ENCODE data around the gene SSU72.
"Not testable (repeated sequence)": the region's sequence is repeated elsewhere in the genome, so short reads cannot be mapped to it uniquely, and the experiment has no call there.

SSU72 gene

GRCh38 chr1:1536938-1537546, 37.6 kb downstream of the SSU72 start:
- no peak overlapping the region for H3K27ac ChIP-seq (ENCODE audit: low read depth in 2 of 2, low read length in 2 of 2)
- H3K36me3 ChIP-seq (ENCODE audit: control insufficient read depth in 2 of 2, insufficient read depth in 2 of 2, low read length in 2 of 2): peaks cover 5 to 10% of the 10 kb centered on the region in 2 donors
- no peak overlapping the region for H3K9ac ChIP-seq (ENCODE audit: low read depth in 1 of 2, low read length in 2 of 2)
- H3K9me3 ChIP-seq (ENCODE audit: control insufficient read depth in 2 of 2, low read length in 2 of 2): no peaks in the 10 kb centered on the region
- no peaks in the 10 kb centered on the region for H3K27me3 ChIP-seq (ENCODE audit: control insufficient read depth in 2 of 2, insufficient read depth in 2 of 2, low read length in 2 of 2)
- H3K4me3 ChIP-seq (ENCODE audit: low read length in 2 of 2): no peak overlapping the region
- H3K4me1 ChIP-seq (ENCODE audit: control insufficient read depth in 2 of 2, insufficient read depth in 2 of 2, low read length in 2 of 2): peaks cover 0 to 4% of the 10 kb centered on the region in 2 donors

- Histone ChIP-seq H3K9me3 (ENCODE audit: control insufficient read depth in 2 of 2, low read length in 2 of 2) (no peaks in the 10 kb centered on the region), H3K27me3 (ENCODE audit: control insufficient read depth in 2 of 2, insufficient read depth in 2 of 2, low read length in 2 of 2) (no peaks in the 10 kb centered on the region), H3K36me3 (ENCODE audit: control insufficient read depth in 2 of 2, insufficient read depth in 2 of 2, low read length in 2 of 2) (peaks cover 0 to 4% of the 10 kb centered on the region in 2 donors), H3K4me1 (ENCODE audit: control insufficient read depth in 2 of 2, insufficient read depth in 2 of 2, low read length in 2 of 2) (peaks cover 0 to 4% of the 10 kb centered on the region in 2 donors), H3K4me3 (ENCODE audit: low read length in 2 of 2) (no peak overlapping the region), H3K9ac (ENCODE audit: low read depth in 1 of 2, low read length in 2 of 2) (no peak overlapping the region), H3K27ac (ENCODE audit: low read depth in 2 of 2, low read length in 2 of 2) (no peak overlapping the region)
Observed at GRCh38 chr1:1536019-1536937, 38.4 kb downstream of the SSU72 start.

GRCh38 chr1:1535201-1536018, 39.3 kb downstream of the SSU72 start:
- Histone ChIP-seq H3K9me3 (ENCODE audit: control insufficient read depth in 2 of 2, low read length in 2 of 2) (no peaks in the 10 kb centered on the region), H3K9ac (ENCODE audit: low read depth in 1 of 2, low read length in 2 of 2) (no peak overlapping the region), H3K36me3 (ENCODE audit: control insufficient read depth in 2 of 2, insufficient read depth in 2 of 2, low read length in 2 of 2) (no peaks in the 10 kb centered on the region), H3K4me3 (ENCODE audit: low read length in 2 of 2) (no peak overlapping the region), H3K27me3 (ENCODE audit: control insufficient read depth in 2 of 2, insufficient read depth in 2 of 2, low read length in 2 of 2) (no peaks in the 10 kb centered on the region), H3K27ac (ENCODE audit: low read depth in 2 of 2, low read length in 2 of 2) (no peak overlapping the region), H3K4me1 (ENCODE audit: control insufficient read depth in 2 of 2, insufficient read depth in 2 of 2, low read length in 2 of 2) (peaks cover 0 to 4% of the 10 kb centered on the region in 2 donors)

GRCh38 chr1:1534401-1535154, 40.1 kb downstream of the SSU72 start:
- H3K4me1 ChIP-seq (ENCODE audit: control insufficient read depth in 2 of 2, insufficient read depth in 2 of 2, low read length in 2 of 2): peaks cover 0 to 4% of the 10 kb centered on the region in 2 donors
- H3K36me3 ChIP-seq (ENCODE audit: control insufficient read depth in 2 of 2, insufficient read depth in 2 of 2, low read length in 2 of 2): peaks cover 0 to 3% of the 10 kb centered on the region in 2 donors
- no peak overlapping the region for H3K9ac ChIP-seq (ENCODE audit: low read depth in 1 of 2, low read length in 2 of 2)
- H3K4me3 ChIP-seq (ENCODE audit: low read length in 2 of 2): no peak overlapping the region
- no peaks in the 10 kb centered on the region for H3K27me3 ChIP-seq (ENCODE audit: control insufficient read depth in 2 of 2, insufficient read depth in 2 of 2, low read length in 2 of 2)
- H3K27ac ChIP-seq (ENCODE audit: low read depth in 2 of 2, low read length in 2 of 2): no peak overlapping the region
- no peaks in the 10 kb centered on the region for H3K9me3 ChIP-seq (ENCODE audit: control insufficient read depth in 2 of 2, low read length in 2 of 2)

GRCh38 chr1:1533894-1534291, 40.8 kb downstream of the SSU72 start:
- not testable (repeated sequence) for H3K4me3 ChIP-seq (ENCODE audit: low read length in 2 of 2); H3K9ac ChIP-seq (ENCODE audit: low read depth in 1 of 2, low read length in 2 of 2); H3K36me3 ChIP-seq (ENCODE audit: control insufficient read depth in 2 of 2, insufficient read depth in 2 of 2, low read length in 2 of 2); H3K9me3 ChIP-seq (ENCODE audit: control insufficient read depth in 2 of 2, low read length in 2 of 2); H3K27ac ChIP-seq (ENCODE audit: low read depth in 2 of 2, low read length in 2 of 2); H3K27me3 ChIP-seq (ENCODE audit: control insufficient read depth in 2 of 2, insufficient read depth in 2 of 2, low read length in 2 of 2); H3K4me1 ChIP-seq (ENCODE audit: control insufficient read depth in 2 of 2, insufficient read depth in 2 of 2, low read length in 2 of 2)

- not testable (repeated sequence) for H3K9me3 ChIP-seq (ENCODE audit: control insufficient read depth in 2 of 2, low read length in 2 of 2); H3K4me3 ChIP-seq (ENCODE audit: low read length in 2 of 2); H3K9ac ChIP-seq (ENCODE audit: low read depth in 1 of 2, low read length in 2 of 2); H3K27ac ChIP-seq (ENCODE audit: low read depth in 2 of 2, low read length in 2 of 2); H3K4me1 ChIP-seq (ENCODE audit: control insufficient read depth in 2 of 2, insufficient read depth in 2 of 2, low read length in 2 of 2); H3K27me3 ChIP-seq (ENCODE audit: control insufficient read depth in 2 of 2, insufficient read depth in 2 of 2, low read length in 2 of 2)
- peaks cover 5 to 11% of the 10 kb centered on the region in 2 donors for H3K36me3 ChIP-seq (ENCODE audit: control insufficient read depth in 2 of 2, insufficient read depth in 2 of 2, low read length in 2 of 2)
Observed at GRCh38 chr1:1533176-1533893, 41.3 kb downstream of the SSU72 start.

- Histone ChIP-seq H3K9me3 (ENCODE audit: control insufficient read depth in 2 of 2, low read length in 2 of 2) (no peaks in the 10 kb centered on the region), H3K27me3 (ENCODE audit: control insufficient read depth in 2 of 2, insufficient read depth in 2 of 2, low read length in 2 of 2) (no peaks in the 10 kb centered on the region), H3K4me3 (ENCODE audit: low read length in 2 of 2) (no peak overlapping the region), H3K27ac (ENCODE audit: low read depth in 2 of 2, low read length in 2 of 2) (no peak overlapping the region), H3K9ac (ENCODE audit: low read depth in 1 of 2, low read length in 2 of 2) (no peak overlapping the region), H3K36me3 (ENCODE audit: control insufficient read depth in 2 of 2, insufficient read depth in 2 of 2, low read length in 2 of 2) (peaks cover 5 to 12% of the 10 kb centered on the region in 2 donors), H3K4me1 (ENCODE audit: control insufficient read depth in 2 of 2, insufficient read depth in 2 of 2, low read length in 2 of 2) (no peaks in the 10 kb centered on the region)
Observed at GRCh38 chr1:1531947-1532346, 42.7 kb downstream of the SSU72 start.

- Histone ChIP-seq H3K9me3 (ENCODE audit: control insufficient read depth in 2 of 2, low read length in 2 of 2) (no peaks in the 10 kb centered on the region), H3K27me3 (ENCODE audit: control insufficient read depth in 2 of 2, insufficient read depth in 2 of 2, low read length in 2 of 2) (no peaks in the 10 kb centered on the region), H3K4me1 (ENCODE audit: control insufficient read depth in 2 of 2, insufficient read depth in 2 of 2, low read length in 2 of 2) (no peaks in the 10 kb centered on the region), H3K4me3 (ENCODE audit: low read length in 2 of 2) (no peak overlapping the region), H3K9ac (ENCODE audit: low read depth in 1 of 2, low read length in 2 of 2) (no peak overlapping the region), H3K36me3 (ENCODE audit: control insufficient read depth in 2 of 2, insufficient read depth in 2 of 2, low read length in 2 of 2) (peaks cover 5 to 15% of the 10 kb centered on the region in 2 donors), H3K27ac (ENCODE audit: low read depth in 2 of 2, low read length in 2 of 2) (no peak overlapping the region)
Observed at GRCh38 chr1:1529936-1530335, 44.7 kb downstream of the SSU72 start.

- H3K27ac ChIP-seq (ENCODE audit: low read depth in 2 of 2, low read length in 2 of 2): no peak overlapping the region
- no peaks in the 10 kb centered on the region for H3K9me3 ChIP-seq (ENCODE audit: control insufficient read depth in 2 of 2, low read length in 2 of 2)
- no peak overlapping the region for H3K9ac ChIP-seq (ENCODE audit: low read depth in 1 of 2, low read length in 2 of 2)
- H3K4me1 ChIP-seq (ENCODE audit: control insufficient read depth in 2 of 2, insufficient read depth in 2 of 2, low read length in 2 of 2): no peaks in the 10 kb centered on the region
- H3K4me3 ChIP-seq (ENCODE audit: low read length in 2 of 2): no peak overlapping the region
- no peaks in the 10 kb centered on the region for H3K27me3 ChIP-seq (ENCODE audit: control insufficient read depth in 2 of 2, insufficient read depth in 2 of 2, low read length in 2 of 2)
- H3K36me3 ChIP-seq (ENCODE audit: control insufficient read depth in 2 of 2, insufficient read depth in 2 of 2, low read length in 2 of 2): peaks cover 5 to 15% of the 10 kb centered on the region in 2 donors
Observed at GRCh38 chr1:1529321-1529720, 45.3 kb downstream of the SSU72 start.
